HCT116 (cell line): ENCODE results near the gene SNX13. TPM values are rescaled to one million over a fixed set of nuclear protein-coding genes. Genes with fewer than 3 reads are reported as not detected.

Source experiments
- ATAC-seq: fragments of 200-7000 bp; cut with Tn5 transposase; 2 replicates; pipeline ENCODE4 v1.9.1; 2020; ENCODE audit warnings: mild to moderate bottlenecking, moderate library complexity
- BruUV-seq: library from RNA; stranded (reverse); fragments of 400-500 nt; replicated peaks from 2 replicates; lab custom pipeline; 2021; lab: Mats Ljungman, UMichigan
- CTCF ChIA-PET: fragments of 300-600 bp; sonication (Branson Sonifier 250); formaldehyde crosslinking; loops from one replicate; lab custom pipeline; 2021; ENCODE audit warnings: antibody characterized with exemption; lab: Charles Lee
- POLR2A ChIA-PET: fragments of 300-600, 350-600 bp; sonication (Branson Sonifier 250); formaldehyde crosslinking; loops from one replicate; lab custom pipeline; 2021; ENCODE audit warnings: antibody characterized with exemption; lab: Charles Lee
- RAD21 ChIA-PET, 2 experiments: fragments of 300-600 bp; sonication (Branson Sonifier 250); formaldehyde crosslinking; loops; one replicate each; lab custom pipeline; 2023; ENCODE audit warnings: low total read pairs in 2 of 2; ENCODE audit not compliant: uncharacterized antibody in 2 of 2, unreplicated experiment in 2 of 2, low non-redundant PET in 1 of 2; lab: Charles Lee
- DNase-seq: peaks from one replicate; pipeline ENCODE4 v3.0.0-alpha.2; 2010; ENCODE audit warnings: low read depth, low spot score
- H2AFZ ChIP-seq: fragments of 200-600 bp; shearing (Covaris generic), sonication (generic); 2 replicates; pipeline ENCODE4 v1.6.1; 2017; ENCODE audit warnings: low read depth, mixed run types, mixed read lengths, antibody characterized with exemption, low read length; ENCODE audit not compliant: poor library complexity, severe bottlenecking
- H3K27ac ChIP-seq: 2 replicates; pipeline ENCODE4 v1.5.1; 2012; ENCODE audit warnings: low read depth, low read length
- H3K27me3 ChIP-seq: fragments of 200-600 bp; sonication (generic); 2 replicates; pipeline ENCODE4 v1.6.1; 2016; ENCODE audit warnings: mixed run types, low read length, mixed read lengths; ENCODE audit not compliant: insufficient read depth
- H3K36me3 ChIP-seq, 2 experiments: fragments of 200-500 bp in 1 of 2; fragments of 200-600 bp in 1 of 2; sonication (Bioruptor generic) in 1 of 2; sonication (generic) in 1 of 2; 2 replicates each; pipeline versions ENCODE4 v1.5.1 to v1.6.1; 2014 to 2016; ENCODE audit warnings: low read length in 2 of 2, inconsistent platforms in 1 of 2, mixed read lengths in 1 of 2, mixed run types in 1 of 2; ENCODE audit not compliant: insufficient read depth in 2 of 2, control insufficient read depth in 1 of 2
- H3K4me1 ChIP-seq, 2 experiments: fragments of 200-600 bp in 1 of 2; sonication (generic) in 1 of 2; 2 replicates each; pipeline versions ENCODE4 v1.5.1 to v1.6.1; 2012 to 2017; ENCODE audit warnings: low read length in 2 of 2, inconsistent platforms in 1 of 2, mild to moderate bottlenecking in 1 of 2, mixed read lengths in 1 of 2, mixed run types in 1 of 2, moderate library complexity in 1 of 2; ENCODE audit not compliant: insufficient read depth in 2 of 2, control insufficient read depth in 1 of 2
- H3K4me2 ChIP-seq: fragments of 200-600 bp; sonication (generic); 2 replicates; pipeline ENCODE4 v1.6.1; 2017; ENCODE audit warnings: mixed run types, low read length, mixed read lengths
- H3K4me3 ChIP-seq, 2 experiments: fragments of 200-600 bp in 1 of 2; sonication (generic) in 1 of 2; replicated peaks in 1 of 2; 2 replicates each; pipeline ENCODE4 v1.5.1; 2011 to 2016; ENCODE audit warnings: low read length in 2 of 2, control low read depth in 1 of 2, low read depth in 1 of 2, mild to moderate bottlenecking in 1 of 2, mixed read lengths in 1 of 2, mixed run types in 1 of 2
- H3K79me2 ChIP-seq: fragments of 200-600 bp; sonication (generic); 2 replicates; pipeline ENCODE4 v1.6.1; 2017; ENCODE audit warnings: mild to moderate bottlenecking, mixed run types, low read length, moderate library complexity, mixed read lengths; ENCODE audit not compliant: insufficient read depth
- H3K9ac ChIP-seq: fragments of 200-600 bp; sonication (generic); 2 replicates; pipeline ENCODE4 v1.6.1; 2016; ENCODE audit warnings: low read length, mixed read lengths
- H3K9me2 ChIP-seq: fragments of 200-600 bp; sonication (generic), shearing (Covaris generic); 2 replicates; pipeline ENCODE4 v1.6.1; 2017; ENCODE audit warnings: mixed run types, mild to moderate bottlenecking, moderate library complexity; ENCODE audit not compliant: insufficient read depth
- H3K9me3 ChIP-seq, 2 experiments: fragments of 200-500 bp in 1 of 2; fragments of 200-600 bp in 1 of 2; sonication (Bioruptor generic) in 1 of 2; sonication (generic) in 1 of 2; 2 replicates each; pipeline ENCODE4 v1.6.1; 2014 to 2017; ENCODE audit warnings: low read length in 2 of 2, mixed read lengths in 2 of 2, inconsistent platforms in 1 of 2, low read depth in 1 of 2, mild to moderate bottlenecking in 1 of 2, mixed run types in 1 of 2, moderate library complexity in 1 of 2; ENCODE audit not compliant: control insufficient read depth in 1 of 2, insufficient read depth in 1 of 2
- H4K20me1 ChIP-seq: fragments of 200-600 bp; sonication (generic), shearing (Covaris generic); 2 replicates; pipeline ENCODE4 v1.6.1; 2017; ENCODE audit warnings: mixed run types, mild to moderate bottlenecking, moderate library complexity; ENCODE audit not compliant: insufficient read depth
- ATF3 ChIP-seq: IDR thresholded peaks from 2 replicates; pipeline ENCODE4 v1.6.1; 2012
- CBX3 ChIP-seq: IDR thresholded peaks from 2 replicates; pipeline ENCODE4 v1.6.1; 2012; ENCODE audit warnings: low read depth
- EGR1 ChIP-seq: IDR thresholded peaks from 2 replicates; pipeline ENCODE4 v1.6.1; 2012; ENCODE audit warnings: low read depth
- EZH2phosphoT487 ChIP-seq: fragments of 200-600 bp; IDR thresholded peaks from 2 replicates; pipeline ENCODE4 v1.6.1; 2018; ENCODE audit warnings: antibody characterized with exemption, borderline replicate concordance
- FOSL1 ChIP-seq: IDR thresholded peaks from 2 replicates; pipeline ENCODE4 v1.6.1; 2012; ENCODE audit warnings: low read depth
- JUND ChIP-seq: IDR thresholded peaks from 2 replicates; pipeline ENCODE4 v1.6.1; 2012
- MAX ChIP-seq: IDR thresholded peaks from 2 replicates; pipeline ENCODE4 v1.6.1; 2012
- POLR2AphosphoS5 ChIP-seq: IDR thresholded peaks from 2 replicates; pipeline ENCODE4 v1.6.1; 2011; ENCODE audit warnings: mild to moderate bottlenecking, low read depth, low read length, moderate library complexity
- RAD21 ChIP-seq: IDR thresholded peaks from 2 replicates; pipeline ENCODE4 v1.6.1; 2012; ENCODE audit warnings: low read depth, mild to moderate bottlenecking
- SIN3A ChIP-seq: IDR thresholded peaks from 2 replicates; pipeline ENCODE4 v1.6.1; 2012; ENCODE audit warnings: low read depth
- SP1 ChIP-seq: IDR thresholded peaks from 2 replicates; pipeline ENCODE4 v1.6.1; 2012; ENCODE audit warnings: low read depth
- TCF7L2 ChIP-seq: IDR thresholded peaks from 2 replicates; pipeline ENCODE4 v1.7.0; 2011; ENCODE audit warnings: borderline replicate concordance, inconsistent platforms; ENCODE audit not compliant: insufficient read depth, insufficient read length; ENCODE audit errors: extremely low read depth
- YY1 ChIP-seq: IDR thresholded peaks from 2 replicates; pipeline ENCODE4 v1.6.1; 2011; ENCODE audit warnings: low read length, low read depth, moderate library complexity, mild to moderate bottlenecking; ENCODE audit not compliant: insufficient replicate concordance; ENCODE audit errors: extremely low read depth
- ZFX ChIP-seq: fragments of 450-650 bp; IDR thresholded peaks from 2 replicates; pipeline ENCODE4 v1.6.1; 2017
- ZNF274 ChIP-seq: fragments of 200-500 bp; sonication (Bioruptor generic); IDR thresholded peaks from 2 replicates; pipeline ENCODE4 v1.6.1; 2014; ENCODE audit warnings: mild to moderate bottlenecking, low read depth, low read length, inconsistent platforms
- intact Hi-C: fragments of 100-400 bp; cut with micrococcal nuclease; formaldehyde crosslinking; loops from 2 replicates; pipeline ENCODE4 v1.10.0; 2022
- total RNA-seq: library from RNA; stranded (reverse); gene quantifications from one replicate; pipeline ENCODE4 v1.2.1, GENCODE V29; 2021; ENCODE audit not compliant: unreplicated experiment

SNX13 gene
- total RNA-seq, 1 experiment from 2014 or later: 33.4 TPM

- no peak overlapping the region for H2AFZ ChIP-seq
- BruUV-seq: no TSS peak
- ChIA-PET POLR2A (no interaction called here), RAD21 (no interaction called here), CTCF (no interaction called here)
- no peaks in the 10 kb centered on the region for H3K27me3 ChIP-seq
- no peaks in the 10 kb centered on the region for H4K20me1 ChIP-seq
- TF ChIP-seq ZFX (no peak), ZNF274 (no peak), ATF3 (no peak), JUND (no peak), RAD21 (no peak), TCF7L2 (no peak), CBX3 (no peak)
- no peak overlapping the region for H3K27ac ChIP-seq
- H3K36me3 ChIP-seq: no peaks in the 10 kb centered on the region
- no peaks in the 10 kb centered on the region for H3K79me2 ChIP-seq
- no peak overlapping the region for H3K4me2 ChIP-seq
- no peak overlapping the region for H3K4me3 ChIP-seq
- no peaks in the 10 kb centered on the region for H3K9me2 ChIP-seq
- intact Hi-C loops: no loop called here
- H3K9me3 ChIP-seq: no peaks in the 10 kb centered on the region
- no peak for ATAC-seq
- no peaks in the 10 kb centered on the region for H3K4me1 ChIP-seq
- no peak overlapping the region for H3K9ac ChIP-seq
- DNase-seq: no peak
Observed at GRCh38 chr7:17951742-17952254, 11.5 kb upstream of the SNX13 start.

- intact Hi-C loops: no loop called here
- POLR2A ChIA-PET: no interaction called here
- Histone ChIP-seq H3K27ac (no peak overlapping the region), H3K9me2 (no peaks in the 10 kb centered on the region), H3K4me2 (no peak overlapping the region), H4K20me1 (no peaks in the 10 kb centered on the region), H3K27me3 (no peaks in the 10 kb centered on the region), H3K4me1 (no peaks in the 10 kb centered on the region), H3K9ac (no peak overlapping the region), H3K9me3 (no peaks in the 10 kb centered on the region), H3K36me3 (no peaks in the 10 kb centered on the region), H3K4me3 (no peak overlapping the region), H3K79me2 (no peaks in the 10 kb centered on the region), H2AFZ (no peak overlapping the region)
- RAD21 ChIA-PET: no interaction called here
- DNase-seq (no peak), ATAC-seq (no peak)
- CTCF ChIA-PET: no interaction called here
- TF ChIP-seq TCF7L2 (no peak), YY1 (no peak), FOSL1 (no peak), ATF3 (no peak), EGR1 (no peak), SP1 (no peak), ZNF274 (no peak), MAX (no peak), CBX3 (no peak), POLR2AphosphoS5 (no peak), EZH2phosphoT487 (no peak), SIN3A (no peak), JUND (no peak)
- no TSS peak for BruUV-seq
Observed at GRCh38 chr7:17948526-17949238, 8.4 kb upstream of the SNX13 start.
